ENCODE measurements around the gene PODXL2.

GRCh38 chr3:127640042-127640355 is 11.0 kb downstream of the PODXL2 start:
- TF ChIP-seq POLR2A (IDR thresholded peaks at IDR 0.05; ENCODE audit: low read length), result no peak
- no peak for TF ChIP-seq GATA1 (IDR thresholded peaks at IDR 0.05; ENCODE audit: low read depth, low read length)
